Activated naive CD8-positive, alpha-beta T cell treated with anti-CD3 and anti-CD28 coated beads for 36 hours (primary cell): ENCODE measurements around the gene ZNF319. TPM values are rescaled to one million over a fixed set of nuclear protein-coding genes. Genes with fewer than 3 reads are reported as not detected.
A peak's percentile ranks its signal among the peaks of the same experiment; 100 is the strongest.
"Not testable (repeated sequence)": the region's sequence is repeated elsewhere in the genome, so short reads cannot be mapped to it uniquely, and the experiment has no call there.

Experiments used
- DNase-seq: peaks from one replicate; pipeline ENCODE4 v3.0.0; 2021
- H3K27ac Mint-ChIP-seq: one replicate; pipeline ENCODE4 v1.8.0; 2022; ENCODE audit warnings: mild to moderate bottlenecking, moderate library complexity, mixed read lengths
- H3K27me3 Mint-ChIP-seq: one replicate; pipeline ENCODE4 v1.8.0; 2022; ENCODE audit warnings: mild to moderate bottlenecking, mixed read lengths
- H3K36me3 Mint-ChIP-seq: one replicate; pipeline ENCODE4 v1.8.0; 2021; ENCODE audit warnings: mild to moderate bottlenecking, mixed read lengths
- H3K4me1 Mint-ChIP-seq: one replicate; pipeline ENCODE4 v1.8.0; 2021; ENCODE audit warnings: mixed read lengths
- H3K4me3 Mint-ChIP-seq: one replicate; pipeline ENCODE4 v1.8.0; 2022; ENCODE audit warnings: mild to moderate bottlenecking, moderate library complexity, mixed read lengths
- H3K9me3 Mint-ChIP-seq: one replicate; pipeline ENCODE4 v1.8.0; 2022; ENCODE audit warnings: mixed read lengths
- total RNA-seq, 2 experiments: library from RNA; stranded (reverse); gene quantifications; one replicate each; pipeline ENCODE4 v1.2.3, GENCODE V29; 2021

The ZNF319 gene
- total RNA-seq, 2 experiments from 2014 or later = 6.8 to 7.2 TPM

DNA sequence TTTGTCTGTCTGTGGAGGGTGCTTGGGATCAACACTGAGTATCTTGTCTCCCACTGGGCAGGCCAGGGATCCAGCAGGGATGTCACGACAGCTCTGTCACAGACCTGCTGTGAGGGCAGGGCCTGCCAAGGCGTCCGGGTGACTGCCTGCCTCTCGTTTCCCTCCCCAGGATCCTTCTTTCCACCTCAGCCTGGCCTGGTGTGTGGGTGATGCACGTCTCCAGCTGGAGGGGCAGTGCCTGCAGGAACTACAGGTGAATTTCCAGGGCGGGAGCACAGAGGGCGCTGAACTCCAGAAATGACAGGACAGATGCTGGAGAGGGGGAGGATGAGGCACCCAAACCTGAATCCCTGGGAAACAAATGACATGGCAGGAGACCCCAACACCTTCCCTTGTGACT is 18.3 kb upstream of the ZNF319 start:
- Mint-ChIP-seq H3K36me3 (no peaks in the 10 kb centered on the region), H3K9me3 (no peaks in the 10 kb centered on the region), H3K27me3 (no peaks in the 10 kb centered on the region), H3K4me3 (no peak overlapping the region), H3K4me1 (peaks cover 4% of the 10 kb centered on the region), H3K27ac (no peak overlapping the region)
- no peak for DNase-seq

- DNase-seq = no peak
- no peak overlapping the region for H3K27ac Mint-ChIP-seq
- no peaks in the 10 kb centered on the region for H3K27me3 Mint-ChIP-seq
- H3K4me1 Mint-ChIP-seq = peaks cover 4% of the 10 kb centered on the region
- no peaks in the 10 kb centered on the region for H3K36me3 Mint-ChIP-seq
- H3K4me3 Mint-ChIP-seq = no peak overlapping the region
- H3K9me3 Mint-ChIP-seq = no peaks in the 10 kb centered on the region
Measured at GRCh38 chr16:58016840-58017446, 16.5 kb upstream of the ZNF319 start.

GRCh38 chr16:58013201-58013956 is 12.9 kb upstream of the ZNF319 start:
- no peaks in the 10 kb centered on the region for H3K4me1 Mint-ChIP-seq
- H3K27ac Mint-ChIP-seq = no peak overlapping the region
- no peaks in the 10 kb centered on the region for H3K27me3 Mint-ChIP-seq
- H3K36me3 Mint-ChIP-seq = peaks cover 3% of the 10 kb centered on the region
- no peak overlapping the region for H3K4me3 Mint-ChIP-seq
- no peak for DNase-seq
- no peaks in the 10 kb centered on the region for H3K9me3 Mint-ChIP-seq

DNA sequence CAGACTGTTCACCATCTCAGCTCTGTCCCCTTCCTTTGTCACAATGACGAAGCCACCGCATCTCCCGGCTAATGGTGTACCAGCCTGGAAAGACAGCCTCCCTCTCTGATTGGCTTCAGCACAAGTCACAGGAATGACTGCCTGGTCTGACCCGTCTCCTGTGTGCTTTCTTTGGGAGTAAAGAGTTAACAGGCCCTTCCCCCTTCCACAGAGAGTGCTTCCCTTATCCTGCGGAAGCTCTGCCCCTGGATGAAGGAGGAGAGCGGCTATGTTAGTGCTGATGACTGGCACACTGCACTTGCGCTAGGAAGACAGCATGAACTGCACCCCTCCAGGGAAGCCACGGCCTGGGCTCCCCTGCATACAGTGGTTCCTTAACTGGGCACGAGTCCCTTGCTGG is 12.0 kb upstream of the ZNF319 start:
- Mint-ChIP-seq H3K27ac (no peak overlapping the region), H3K36me3 (peaks cover 3% of the 10 kb centered on the region), H3K27me3 (no peaks in the 10 kb centered on the region), H3K4me3 (no peak overlapping the region), H3K4me1 (no peaks in the 10 kb centered on the region), H3K9me3 (no peaks in the 10 kb centered on the region)
- DNase-seq = no peak

DNA sequence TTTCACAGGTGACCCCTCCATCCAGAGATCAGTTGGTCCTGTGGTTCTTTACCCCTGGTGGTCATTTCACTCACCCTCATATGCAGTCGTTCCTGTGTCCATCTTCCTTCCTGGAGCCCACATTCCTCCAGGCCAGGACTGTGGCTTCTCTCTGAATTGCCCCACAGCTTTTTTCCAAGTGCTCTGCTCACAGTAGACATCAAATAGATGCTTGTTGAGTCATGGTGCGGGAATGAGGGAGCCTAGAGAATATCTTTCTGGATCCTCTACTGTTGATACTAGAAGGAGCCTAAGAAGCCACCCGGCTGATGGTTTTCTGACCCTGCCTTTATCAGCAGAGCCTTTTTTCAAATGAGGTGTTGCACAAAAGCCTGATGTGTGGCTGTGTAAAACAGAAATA is 11.2 kb upstream of the ZNF319 start:
- DNase-seq = no peak
- Mint-ChIP-seq H3K36me3 (peaks cover 7% of the 10 kb centered on the region), H3K4me3 (no peak overlapping the region), H3K9me3 (no peaks in the 10 kb centered on the region), H3K27ac (no peak overlapping the region), H3K27me3 (no peaks in the 10 kb centered on the region), H3K4me1 (no peaks in the 10 kb centered on the region)

GRCh38 chr16:58010886-58011285 is 10.4 kb upstream of the ZNF319 start:
- DNase-seq = no peak
- Mint-ChIP-seq H3K4me3 (no peak overlapping the region), H3K9me3 (no peaks in the 10 kb centered on the region), H3K36me3 (peaks cover 15% of the 10 kb centered on the region), H3K27me3 (no peaks in the 10 kb centered on the region), H3K27ac (no peak overlapping the region), H3K4me1 (no peaks in the 10 kb centered on the region)

DNA sequence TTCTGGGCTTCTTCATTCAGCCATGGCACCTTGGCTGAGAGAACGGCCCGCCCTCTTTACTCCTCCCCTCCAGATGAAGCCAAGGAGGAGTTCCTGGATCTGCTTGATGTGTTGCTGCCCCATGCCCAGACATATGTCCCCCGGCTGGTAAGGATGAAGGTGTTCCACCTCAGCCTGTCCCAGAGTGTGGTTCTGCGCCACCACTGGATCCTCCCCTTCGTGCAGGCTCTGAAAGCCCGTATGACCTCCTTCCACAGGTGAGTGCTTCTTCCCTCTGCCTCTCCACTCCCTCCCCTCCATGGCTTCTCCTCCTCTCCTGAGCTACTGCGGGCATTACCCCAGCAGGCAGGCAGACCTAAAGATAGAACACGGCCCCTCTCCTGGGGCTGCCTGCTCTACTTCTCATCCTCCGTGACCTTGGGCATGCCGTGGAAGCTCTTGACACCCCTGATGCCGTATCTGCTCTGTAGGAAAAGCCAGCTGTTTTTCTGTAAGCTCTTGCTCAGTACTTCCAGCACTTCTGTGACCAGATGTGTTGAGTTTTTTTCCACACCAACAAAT is 9.5 kb upstream of the ZNF319 start:
- Mint-ChIP-seq H3K36me3 (peaks cover 17% of the 10 kb centered on the region), H3K4me1 (no peaks in the 10 kb centered on the region), H3K4me3 (no peak overlapping the region), H3K9me3 (no peaks in the 10 kb centered on the region), H3K27ac (no peak overlapping the region), H3K27me3 (no peaks in the 10 kb centered on the region)
- DNase-seq = no peak

DNA sequence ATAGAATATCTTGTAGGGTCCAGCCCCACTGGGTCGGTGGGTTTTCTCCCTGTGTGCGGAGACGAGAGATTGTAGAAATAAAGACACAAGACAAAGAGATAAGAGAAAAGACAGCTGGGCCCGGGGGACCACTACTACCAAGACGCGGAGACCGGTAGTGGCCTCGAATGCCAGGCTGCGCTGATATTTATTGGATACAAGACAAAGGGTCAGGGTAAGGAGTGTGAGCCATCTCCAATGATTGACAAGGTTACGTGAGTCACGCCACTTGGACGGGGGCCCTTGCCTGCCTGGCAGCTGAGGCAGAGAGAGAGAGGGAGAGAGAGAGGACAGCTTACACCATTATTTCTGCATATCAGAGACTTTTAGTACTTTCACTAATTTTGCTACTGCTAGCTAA is 4.3 kb upstream of the ZNF319 start:
- not testable (repeated sequence) for H3K4me3 Mint-ChIP-seq, H3K27ac Mint-ChIP-seq, H3K27me3 Mint-ChIP-seq, DNase-seq, H3K9me3 Mint-ChIP-seq
- Mint-ChIP-seq H3K36me3 (peaks cover 21% of the 10 kb centered on the region), H3K4me1 (peaks cover 17% of the 10 kb centered on the region)

DNA sequence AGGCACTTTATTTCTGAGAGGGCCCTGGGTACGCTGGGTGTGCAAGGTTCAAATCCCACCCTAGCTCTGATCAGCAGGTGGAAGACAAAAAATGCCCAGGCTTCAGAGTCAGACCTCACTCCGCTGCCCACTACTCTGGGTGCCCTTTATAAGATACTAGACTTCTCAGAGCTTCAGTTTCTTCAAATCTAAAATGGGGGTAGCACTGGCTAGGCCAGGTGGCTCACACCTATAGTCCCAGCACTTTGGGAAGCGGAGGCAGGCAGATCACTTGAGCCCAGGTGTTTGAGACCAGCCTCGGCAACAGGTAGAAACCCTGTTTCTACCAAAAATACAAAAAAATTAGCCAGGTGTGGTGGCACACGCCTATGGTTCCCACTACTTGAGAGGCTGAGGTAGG is 2.5 kb upstream of the ZNF319 start:
- H3K27me3 Mint-ChIP-seq = no peaks in the 10 kb centered on the region
- no peak overlapping the region for H3K4me3 Mint-ChIP-seq
- no peaks in the 10 kb centered on the region for H3K9me3 Mint-ChIP-seq
- DNase-seq = no peak
- no peak overlapping the region for H3K27ac Mint-ChIP-seq
- peaks cover 32% of the 10 kb centered on the region for H3K4me1 Mint-ChIP-seq
- peaks cover 21% of the 10 kb centered on the region for H3K36me3 Mint-ChIP-seq

DNA sequence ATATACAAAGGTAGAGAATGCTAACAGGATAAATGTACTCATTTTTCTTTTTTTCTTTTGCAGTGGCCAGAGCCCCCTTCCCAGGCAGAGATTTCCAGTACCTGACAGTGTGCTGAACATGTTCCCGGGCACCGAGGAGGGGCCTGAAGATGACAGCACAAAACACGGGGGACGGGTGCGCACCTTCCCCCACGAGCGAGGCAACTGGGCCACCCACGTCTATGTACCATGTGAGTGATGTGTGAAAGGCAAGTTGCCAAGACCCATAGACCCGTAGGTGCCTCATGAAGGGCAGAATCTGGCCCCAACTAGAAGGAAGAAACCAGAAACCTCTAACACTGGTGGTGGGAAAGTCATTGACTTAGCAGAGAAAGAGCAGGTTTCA is 1.9 kb upstream of the ZNF319 start:
- Mint-ChIP-seq H3K9me3 (no peaks in the 10 kb centered on the region), H3K27me3 (no peaks in the 10 kb centered on the region), H3K36me3 (peaks cover 21% of the 10 kb centered on the region), H3K4me1 (peaks cover 35% of the 10 kb centered on the region), H3K4me3 (peak overlapping the region; percentile 30), H3K27ac (no peak overlapping the region)
- DNase-seq = no peak

GRCh38 chr16:58001781-58002415 is 1.4 kb upstream of the ZNF319 start:
- Mint-ChIP-seq H3K4me3 (peak overlapping the region; percentile 96), H3K27me3 (no peaks in the 10 kb centered on the region), H3K9me3 (no peaks in the 10 kb centered on the region), H3K36me3 (peaks cover 20% of the 10 kb centered on the region), H3K4me1 (peaks cover 37% of the 10 kb centered on the region), H3K27ac (peak overlapping the region; percentile 48)
- DNase-seq = no peak

DNA sequence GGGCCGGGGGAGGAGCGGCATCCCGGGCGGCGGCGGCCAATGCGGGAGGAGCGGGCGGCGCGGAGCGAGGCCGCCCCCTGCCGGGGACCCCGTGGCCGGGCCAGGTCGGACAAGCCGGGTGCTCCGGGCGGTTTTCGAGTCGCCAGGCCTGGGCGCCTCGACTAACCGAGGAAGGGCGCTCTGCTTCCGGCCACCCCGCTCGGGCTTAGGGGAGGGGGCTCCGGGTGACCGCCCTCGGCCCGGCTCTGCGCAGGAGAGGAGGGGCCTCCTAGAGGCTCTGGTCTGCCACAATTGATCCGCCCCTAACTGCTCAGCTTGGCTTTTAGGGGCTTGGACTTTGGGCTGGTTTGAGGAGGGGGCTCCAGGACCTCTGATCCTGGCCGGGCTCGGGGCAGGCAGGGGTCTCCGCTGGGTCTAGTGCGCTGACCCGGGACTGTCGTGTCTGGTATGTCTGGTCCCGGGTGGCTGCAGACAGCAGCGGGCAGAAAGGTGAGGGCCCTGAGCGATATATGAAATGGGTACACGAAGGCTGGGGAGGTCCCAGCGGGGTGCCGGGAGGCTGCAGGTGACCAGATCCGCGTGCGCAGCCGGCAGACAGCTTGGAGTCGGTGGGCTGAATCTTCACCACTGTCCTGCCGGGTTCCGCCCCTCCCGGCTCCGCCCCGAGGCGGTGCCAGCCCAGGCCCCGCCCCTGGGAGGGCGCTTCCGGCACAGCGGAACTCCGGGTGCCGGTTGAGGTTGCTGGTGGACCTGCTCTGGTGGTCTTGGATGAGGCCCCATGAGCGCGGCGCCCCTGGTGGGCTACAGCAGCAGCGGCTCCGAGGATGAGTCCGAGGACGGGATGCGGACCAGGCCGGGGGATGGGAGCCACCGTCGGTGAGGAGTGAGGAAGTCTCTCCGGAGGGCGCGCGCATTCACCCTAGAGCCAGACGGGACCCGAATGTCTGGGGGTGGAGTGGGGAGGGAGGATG is 519 bp upstream of the ZNF319 start, which contains the start of gene USB1:
TSS of gene USB1 (plus strand) at position 702 of the 971 bp plus-strand sequence. CDS start at position 779, 77 bp downstream.
- H3K4me3 Mint-ChIP-seq = peak within 1 kb of the TSS; percentile 96
- no peaks in the 10 kb centered on the region for H3K9me3 Mint-ChIP-seq
- peaks cover 37% of the 10 kb centered on the region for H3K4me1 Mint-ChIP-seq
- peak within 1 kb of the TSS; percentile 84 for H3K27ac Mint-ChIP-seq
- no peaks in the 10 kb centered on the region for H3K27me3 Mint-ChIP-seq
- DNase-seq = peak; percentile 93
- peaks cover 10% of the 10 kb centered on the region for H3K36me3 Mint-ChIP-seq

GRCh38 chr16:57999366-57999970 is 1.0 kb downstream of the ZNF319 start:
- peak overlapping the region; percentile 78 for H3K4me3 Mint-ChIP-seq
- peak overlapping the region; percentile 80 for H3K27ac Mint-ChIP-seq
- H3K36me3 Mint-ChIP-seq = peaks cover 3% of the 10 kb centered on the region
- no peaks in the 10 kb centered on the region for H3K9me3 Mint-ChIP-seq
- H3K27me3 Mint-ChIP-seq = no peaks in the 10 kb centered on the region
- DNase-seq = peak; percentile 32
- peaks cover 41% of the 10 kb centered on the region for H3K4me1 Mint-ChIP-seq

GRCh38 chr16:57998992-57999365 is 1.5 kb downstream of the ZNF319 start:
- Mint-ChIP-seq H3K9me3 (no peaks in the 10 kb centered on the region), H3K36me3 (peaks cover 3% of the 10 kb centered on the region), H3K4me1 (peaks cover 41% of the 10 kb centered on the region), H3K27me3 (no peaks in the 10 kb centered on the region), H3K27ac (peak overlapping the region; percentile 80), H3K4me3 (peak overlapping the region; percentile 78)
- no peak for DNase-seq
